Inflammatory macrophage treated with lipopolysaccharide for 4 hours (primary cell): ENCODE results near the gene ZBED4.

Source experiments
- DNase-seq: peaks from one replicate; pipeline ENCODE4 v3.0.0-alpha.2; 2020

ZBED4 gene

DNA sequence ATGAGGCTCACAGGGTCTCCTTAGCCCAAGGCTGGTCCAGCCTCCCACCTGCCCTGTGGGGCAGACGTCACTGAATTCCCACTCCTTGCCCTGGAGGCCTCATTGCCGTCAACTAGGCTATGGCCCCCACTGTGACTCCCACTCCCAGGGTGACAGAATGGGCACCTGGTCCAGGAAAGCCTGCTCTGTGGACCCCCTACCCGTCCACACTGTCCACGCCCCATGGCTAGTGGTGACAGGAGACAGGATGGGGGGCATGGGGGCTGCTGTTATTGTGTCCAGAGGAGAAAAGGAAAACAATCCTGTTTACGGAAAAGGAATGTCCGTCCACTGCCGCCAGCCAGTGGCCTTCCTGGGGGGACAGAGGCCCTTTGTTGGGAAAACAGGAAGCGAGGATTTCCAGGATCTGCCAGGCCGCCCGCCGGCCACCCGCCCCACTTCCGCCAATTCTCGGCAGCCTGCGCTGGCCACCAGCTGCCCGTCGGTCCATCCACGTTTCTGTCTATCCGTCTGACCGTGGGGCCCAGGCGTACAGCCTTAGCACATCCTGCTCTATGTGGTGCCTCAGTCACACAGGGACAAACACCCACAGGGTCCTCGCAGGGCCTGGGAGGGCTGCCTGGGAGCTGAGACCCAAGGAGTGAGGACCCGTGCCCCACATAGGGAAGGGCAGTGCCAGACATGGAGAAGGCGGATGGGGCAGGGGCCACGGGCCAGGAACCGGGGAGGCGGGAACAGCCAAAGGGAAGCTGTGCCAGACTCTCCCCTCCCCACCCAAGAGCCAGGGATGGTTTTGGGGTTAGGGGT lies 84.3 kb downstream of the ZBED4 start:
- DNase-seq: no peak

GRCh38 chr22:49938565-49939136 lies 85.0 kb downstream of the ZBED4 start:
- DNase-seq: no peak
